GM12878 (cell line): ENCODE results near the gene HHLA2. TPM values are rescaled to one million over a fixed set of nuclear protein-coding genes. Genes with fewer than 3 reads are reported as not detected.

Experiments used
- BMI1 ChIP-seq: fragments of 450-650 bp; IDR thresholded peaks from 2 replicates; pipeline ENCODE4 v1.6.1; 2016; ENCODE audit warnings: mild to moderate bottlenecking, moderate library complexity, borderline replicate concordance
- CEBPB ChIP-seq, 2 experiments: fragments of 150-350 bp in 1 of 2; IDR thresholded peaks; 2 replicates each; pipeline ENCODE4 v1.6.1; 2012 to 2014; ENCODE audit warnings: low read depth in 2 of 2, low read length in 2 of 2, borderline replicate concordance in 1 of 2, inconsistent platforms in 1 of 2
- CREM ChIP-seq: IDR thresholded peaks from 2 replicates; pipeline ENCODE4 v1.6.1; 2014; ENCODE audit warnings: antibody characterized with exemption, low read depth
- FOXK2 ChIP-seq: fragments of 450-650 bp; IDR thresholded peaks from 2 replicates; pipeline ENCODE4 v1.6.1; 2017; ENCODE audit warnings: mild to moderate bottlenecking, moderate library complexity
- IRF4 ChIP-seq: IDR thresholded peaks from 2 replicates; pipeline ENCODE4 v1.6.1; 2011; ENCODE audit warnings: low read depth, low read length
- MTA3 ChIP-seq: IDR thresholded peaks from 2 replicates; pipeline ENCODE4 v1.6.1; 2012; ENCODE audit warnings: low read length, inconsistent platforms, borderline replicate concordance
- MXI1 ChIP-seq: fragments of 150-350 bp; IDR thresholded peaks from 2 replicates; pipeline ENCODE4 v1.6.1; 2011; ENCODE audit warnings: low read depth, mild to moderate bottlenecking, inconsistent platforms, low read length, improper control_type of control experiment
- MYC ChIP-seq: IDR thresholded peaks from 2 replicates; pipeline ENCODE4 v1.6.1; 2011; ENCODE audit warnings: mild to moderate bottlenecking, low read length, moderate library complexity, inconsistent platforms; ENCODE audit not compliant: insufficient read depth, insufficient replicate concordance, insufficient read length, severe bottlenecking
- NBN ChIP-seq: fragments of 450-650 bp; IDR thresholded peaks from 2 replicates; pipeline ENCODE4 v1.6.1; 2016
- NFIC ChIP-seq: IDR thresholded peaks from 2 replicates; pipeline ENCODE4 v1.6.1; 2012; ENCODE audit warnings: low read depth, mild to moderate bottlenecking, inconsistent platforms, low read length, moderate library complexity
- PAX8 ChIP-seq: fragments of 450-650 bp; IDR thresholded peaks from 2 replicates; pipeline ENCODE4 v1.6.1; 2017; ENCODE audit warnings: mild to moderate bottlenecking, moderate library complexity
- RBBP5 ChIP-seq: fragments of 200-600 bp; sonication (generic); conservative IDR thresholded peaks from 2 replicates; pipeline ENCODE4 v1.6.1; 2016
- SMC3 ChIP-seq: IDR thresholded peaks from 2 replicates; pipeline ENCODE4 v1.6.1; 2011; ENCODE audit warnings: low read length, improper control_type of control experiment, borderline replicate concordance
- SREBF2 ChIP-seq: IDR thresholded peaks from 2 replicates; pipeline ENCODE4 v1.6.1; 2012; ENCODE audit warnings: mild to moderate bottlenecking, low read length
- SRF ChIP-seq, 2 experiments: IDR thresholded peaks; 2 replicates each; pipeline ENCODE4 v1.6.1; 2011; ENCODE audit warnings: low read depth in 2 of 2, low read length in 2 of 2, mild to moderate bottlenecking in 1 of 2, moderate library complexity in 1 of 2
- STAT1 ChIP-seq: fragments of 450-650 bp; conservative IDR thresholded peaks from 2 replicates; pipeline ENCODE4 v1.6.1; 2014; ENCODE audit warnings: antibody characterized with exemption, mild to moderate bottlenecking
- STAT3 ChIP-seq: IDR thresholded peaks from 2 replicates; pipeline ENCODE4 v1.6.1; 2011; ENCODE audit warnings: low read depth, low read length, improper control_type of control experiment
- SUPT20H ChIP-seq: IDR thresholded peaks from 2 replicates; pipeline ENCODE4 v1.6.1; 2011; ENCODE audit warnings: low read depth, mild to moderate bottlenecking, low read length, moderate library complexity, borderline replicate concordance; ENCODE audit not compliant: control insufficient read depth
- SUZ12 ChIP-seq: fragments of 200-600 bp; sonication (generic); IDR thresholded peaks from one replicate; pipeline ENCODE4 v1.6.1; 2018; ENCODE audit warnings: antibody characterized with exemption, mild to moderate bottlenecking; ENCODE audit not compliant: unreplicated experiment
- YY1 ChIP-seq: IDR thresholded peaks from 2 replicates; pipeline ENCODE4 v1.6.1; 2011; ENCODE audit warnings: low read depth, mild to moderate bottlenecking, low read length
- ZNF274 ChIP-seq: IDR thresholded peaks from one replicate; pipeline ENCODE4 v1.8.0; 2011; ENCODE audit not compliant: insufficient read length, insufficient read depth
- ZZZ3 ChIP-seq: IDR thresholded peaks from 2 replicates; pipeline ENCODE4 v1.6.1; 2011; ENCODE audit warnings: low read depth; ENCODE audit not compliant: control insufficient read depth, insufficient read length
- polyA plus RNA-seq, 11 experiments: library from polyadenylated mRNA; depleted of rRNA in 4 of 11; unstranded in 6 of 11; stranded (reverse) in 5 of 11; fragments of >200 nt; fragmentation: Nextera tagmentation in 4 of 11; fragmentation: Illumina TruSeq in 1 of 11; extraction: Ambion mirVana in 4 of 11; extraction: Trizol in 1 of 11; gene quantifications; 1 replicate in 1 of 11; 2 replicates in 10 of 11; pipeline versions ENCODE4 v1.2.1 to v1.2.3, GENCODE V29; 2011 to 2016; ENCODE audit warnings: inconsistent platforms in 2 of 11, missing spikeins in 2 of 11, low read depth in 1 of 11
- total RNA-seq, 4 experiments: library from RNA; depleted of rRNA in 3 of 4; stranded (reverse); fragments of >200 nt in 3 of 4; fragmentation: Illumina TruSeq in 1 of 4; extraction: Trizol in 1 of 4; gene quantifications; 2 replicates each; pipeline versions ENCODE4 v1.2.1 to v1.2.3, GENCODE V29; 2013 to 2021
- TF ChIP-seq, protein P1 (sequence below): fragments of 450-650 bp; IDR thresholded peaks from 2 replicates; pipeline ENCODE4 v1.6.1; 2016; ENCODE audit warnings: mild to moderate bottlenecking
- TF ChIP-seq, protein P2 (sequence below): IDR thresholded peaks from 2 replicates; pipeline ENCODE4 v1.6.1; 2012; ENCODE audit warnings: low read length, inconsistent platforms
- TF ChIP-seq, protein P3 (sequence below): fragments of 150-350 bp; IDR thresholded peaks from 2 replicates; pipeline ENCODE4 v1.6.1; 2014; ENCODE audit warnings: mild to moderate bottlenecking, low read depth, low read length
- TF ChIP-seq, protein P4 (sequence below): fragments of 450-650 bp; IDR thresholded peaks from 2 replicates; pipeline ENCODE4 v1.6.1; 2017; ENCODE audit warnings: mild to moderate bottlenecking, moderate library complexity

Gene HHLA2
- total and polyA plus RNA-seq, 10 of the 15 experiments (the other 5 are each of a cell fraction or from before 2014, with no cell fraction given), result 0.11 to 1.3 (median 0.28) TPM; not detected in 1

DNA sequence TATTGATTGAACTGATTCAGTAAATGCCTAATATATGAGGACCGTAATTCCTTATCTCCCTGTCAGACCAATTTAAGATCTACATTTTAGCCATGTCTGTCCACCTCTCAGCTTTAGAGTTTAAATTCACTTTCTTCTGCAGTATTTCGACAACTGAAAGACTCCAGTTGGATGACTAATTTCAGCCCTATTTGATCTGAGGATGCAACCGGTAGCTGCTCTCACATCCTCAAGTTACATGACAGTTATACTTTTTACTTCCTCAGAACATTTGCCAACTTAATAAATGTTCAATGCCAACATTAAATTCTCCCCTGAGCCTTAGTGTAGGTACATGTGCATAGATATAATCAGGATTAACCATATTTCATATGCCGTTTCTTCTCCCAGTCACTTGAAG, 2.5 kb upstream of the HHLA2 start (continued):
- peak; percentile 87 for TF ChIP-seq NFIC
- no peak for TF ChIP-seq ZNF274
- TF ChIP-seq, protein P1, sequence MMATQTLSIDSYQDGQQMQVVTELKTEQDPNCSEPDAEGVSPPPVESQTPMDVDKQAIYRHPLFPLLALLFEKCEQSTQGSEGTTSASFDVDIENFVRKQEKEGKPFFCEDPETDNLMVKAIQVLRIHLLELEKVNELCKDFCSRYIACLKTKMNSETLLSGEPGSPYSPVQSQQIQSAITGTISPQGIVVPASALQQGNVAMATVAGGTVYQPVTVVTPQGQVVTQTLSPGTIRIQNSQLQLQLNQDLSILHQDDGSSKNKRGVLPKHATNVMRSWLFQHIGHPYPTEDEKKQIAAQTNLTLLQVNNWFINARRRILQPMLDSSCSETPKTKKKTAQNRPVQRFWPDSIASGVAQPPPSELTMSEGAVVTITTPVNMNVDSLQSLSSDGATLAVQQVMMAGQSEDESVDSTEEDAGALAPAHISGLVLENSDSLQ, result no peak
- TF ChIP-seq ZZZ3, result no peak
- no peak for TF ChIP-seq SUZ12
- peak; percentile 62; the same call in 1 of the 2 replicates for TF ChIP-seq CREM
- TF ChIP-seq YY1, result no peak
- no peak for TF ChIP-seq MXI1
- no peak for TF ChIP-seq NBN
- TF ChIP-seq PAX8, result no peak
- no peak for TF ChIP-seq SMC3
- no peak; the same call in 1 of the 2 replicates for TF ChIP-seq MTA3
- no peak for TF ChIP-seq FOXK2
- TF ChIP-seq RBBP5, result no peak
- TF ChIP-seq SREBF2, result no peak
- TF ChIP-seq IRF4, result peak; percentile 96
- TF ChIP-seq SRF (IDR thresholded peaks at IDR 0.05; ENCODE audit: low read depth in 2 of 2, low read length in 2 of 2), result no peak
- no peak for TF ChIP-seq CEBPB (IDR thresholded peaks at IDR 0.05; ENCODE audit: borderline replicate concordance in 1 of 2, low read depth in 2 of 2, low read length in 2 of 2)
- TF ChIP-seq, protein P2, sequence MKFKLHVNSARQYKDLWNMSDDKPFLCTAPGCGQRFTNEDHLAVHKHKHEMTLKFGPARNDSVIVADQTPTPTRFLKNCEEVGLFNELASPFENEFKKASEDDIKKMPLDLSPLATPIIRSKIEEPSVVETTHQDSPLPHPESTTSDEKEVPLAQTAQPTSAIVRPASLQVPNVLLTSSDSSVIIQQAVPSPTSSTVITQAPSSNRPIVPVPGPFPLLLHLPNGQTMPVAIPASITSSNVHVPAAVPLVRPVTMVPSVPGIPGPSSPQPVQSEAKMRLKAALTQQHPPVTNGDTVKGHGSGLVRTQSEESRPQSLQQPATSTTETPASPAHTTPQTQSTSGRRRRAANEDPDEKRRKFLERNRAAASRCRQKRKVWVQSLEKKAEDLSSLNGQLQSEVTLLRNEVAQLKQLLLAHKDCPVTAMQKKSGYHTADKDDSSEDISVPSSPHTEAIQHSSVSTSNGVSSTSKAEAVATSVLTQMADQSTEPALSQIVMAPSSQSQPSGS, result peak; percentile 68
- TF ChIP-seq SUPT20H, result no peak
- no peak for TF ChIP-seq STAT3
- no peak for TF ChIP-seq MYC
- TF ChIP-seq, protein P3, sequence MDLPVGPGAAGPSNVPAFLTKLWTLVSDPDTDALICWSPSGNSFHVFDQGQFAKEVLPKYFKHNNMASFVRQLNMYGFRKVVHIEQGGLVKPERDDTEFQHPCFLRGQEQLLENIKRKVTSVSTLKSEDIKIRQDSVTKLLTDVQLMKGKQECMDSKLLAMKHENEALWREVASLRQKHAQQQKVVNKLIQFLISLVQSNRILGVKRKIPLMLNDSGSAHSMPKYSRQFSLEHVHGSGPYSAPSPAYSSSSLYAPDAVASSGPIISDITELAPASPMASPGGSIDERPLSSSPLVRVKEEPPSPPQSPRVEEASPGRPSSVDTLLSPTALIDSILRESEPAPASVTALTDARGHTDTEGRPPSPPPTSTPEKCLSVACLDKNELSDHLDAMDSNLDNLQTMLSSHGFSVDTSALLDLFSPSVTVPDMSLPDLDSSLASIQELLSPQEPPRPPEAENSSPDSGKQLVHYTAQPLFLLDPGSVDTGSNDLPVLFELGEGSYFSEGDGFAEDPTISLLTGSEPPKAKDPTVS, result no peak
- TF ChIP-seq, protein P4, sequence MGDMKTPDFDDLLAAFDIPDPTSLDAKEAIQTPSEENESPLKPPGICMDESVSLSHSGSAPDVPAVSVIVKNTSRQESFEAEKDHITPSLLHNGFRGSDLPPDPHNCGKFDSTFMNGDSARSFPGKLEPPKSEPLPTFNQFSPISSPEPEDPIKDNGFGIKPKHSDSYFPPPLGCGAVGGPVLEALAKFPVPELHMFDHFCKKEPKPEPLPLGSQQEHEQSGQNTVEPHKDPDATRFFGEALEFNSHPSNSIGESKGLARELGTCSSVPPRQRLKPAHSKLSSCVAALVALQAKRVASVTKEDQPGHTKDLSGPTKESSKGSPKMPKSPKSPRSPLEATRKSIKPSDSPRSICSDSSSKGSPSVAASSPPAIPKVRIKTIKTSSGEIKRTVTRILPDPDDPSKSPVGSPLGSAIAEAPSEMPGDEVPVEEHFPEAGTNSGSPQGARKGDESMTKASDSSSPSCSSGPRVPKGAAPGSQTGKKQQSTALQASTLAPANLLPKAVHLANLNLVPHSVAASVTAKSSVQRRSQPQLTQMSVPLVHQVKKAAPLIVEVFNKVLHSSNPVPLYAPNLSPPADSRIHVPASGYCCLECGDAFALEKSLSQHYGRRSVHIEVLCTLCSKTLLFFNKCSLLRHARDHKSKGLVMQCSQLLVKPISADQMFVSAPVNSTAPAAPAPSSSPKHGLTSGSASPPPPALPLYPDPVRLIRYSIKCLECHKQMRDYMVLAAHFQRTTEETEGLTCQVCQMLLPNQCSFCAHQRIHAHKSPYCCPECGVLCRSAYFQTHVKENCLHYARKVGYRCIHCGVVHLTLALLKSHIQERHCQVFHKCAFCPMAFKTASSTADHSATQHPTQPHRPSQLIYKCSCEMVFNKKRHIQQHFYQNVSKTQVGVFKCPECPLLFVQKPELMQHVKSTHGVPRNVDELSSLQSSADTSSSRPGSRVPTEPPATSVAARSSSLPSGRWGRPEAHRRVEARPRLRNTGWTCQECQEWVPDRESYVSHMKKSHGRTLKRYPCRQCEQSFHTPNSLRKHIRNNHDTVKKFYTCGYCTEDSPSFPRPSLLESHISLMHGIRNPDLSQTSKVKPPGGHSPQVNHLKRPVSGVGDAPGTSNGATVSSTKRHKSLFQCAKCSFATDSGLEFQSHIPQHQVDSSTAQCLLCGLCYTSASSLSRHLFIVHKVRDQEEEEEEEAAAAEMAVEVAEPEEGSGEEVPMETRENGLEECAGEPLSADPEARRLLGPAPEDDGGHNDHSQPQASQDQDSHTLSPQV, result no peak
- TF ChIP-seq STAT1, result no peak
- no peak for TF ChIP-seq BMI1
